ENCODE results near the gene CYTH4. TPM values are rescaled to one million over a fixed set of nuclear protein-coding genes. Genes with fewer than 3 reads are reported as not detected.

CYTH4 gene
- total RNA-seq, 2 donors from 2014 or later = 89.5 to 98.7 TPM

DNA sequence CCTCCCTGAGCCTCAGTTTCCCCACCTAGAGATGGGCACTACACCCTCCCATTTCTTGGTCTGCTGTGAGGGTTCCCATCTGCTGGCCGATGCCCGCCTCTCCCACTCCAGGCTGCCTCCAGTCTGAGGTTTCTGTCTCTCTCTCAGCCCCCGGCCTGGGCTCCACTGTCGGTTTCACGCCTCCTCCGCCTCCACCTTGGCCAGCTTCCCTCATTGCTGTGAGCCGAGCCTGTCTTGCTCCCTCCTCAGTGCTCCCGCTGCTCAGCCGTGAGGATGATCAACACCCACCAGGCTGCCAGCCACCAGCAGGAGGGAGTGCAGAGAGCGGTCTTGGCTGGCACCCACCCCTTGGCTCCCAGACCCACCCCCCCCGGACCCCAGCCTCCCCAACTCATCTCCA, 61.0 kb downstream of the CYTH4 start:
- H3K9me3 ChIP-seq (ENCODE audit: control insufficient read depth, low read length, poor library complexity, severe bottlenecking) = no peaks in the 10 kb centered on the region
- H3K36me3 Mint-ChIP-seq (ENCODE audit: low read depth) = no peaks in the 10 kb centered on the region
- peaks cover 41% of the 10 kb centered on the region for H3K27me3 Mint-ChIP-seq
- ATAC-seq = no peak
- no peak overlapping the region for H3K27ac Mint-ChIP-seq
- H3K4me1 Mint-ChIP-seq = peaks cover 10% of the 10 kb centered on the region
- no peak for DNase-seq
- no peak overlapping the region for H3K4me3 Mint-ChIP-seq

DNA sequence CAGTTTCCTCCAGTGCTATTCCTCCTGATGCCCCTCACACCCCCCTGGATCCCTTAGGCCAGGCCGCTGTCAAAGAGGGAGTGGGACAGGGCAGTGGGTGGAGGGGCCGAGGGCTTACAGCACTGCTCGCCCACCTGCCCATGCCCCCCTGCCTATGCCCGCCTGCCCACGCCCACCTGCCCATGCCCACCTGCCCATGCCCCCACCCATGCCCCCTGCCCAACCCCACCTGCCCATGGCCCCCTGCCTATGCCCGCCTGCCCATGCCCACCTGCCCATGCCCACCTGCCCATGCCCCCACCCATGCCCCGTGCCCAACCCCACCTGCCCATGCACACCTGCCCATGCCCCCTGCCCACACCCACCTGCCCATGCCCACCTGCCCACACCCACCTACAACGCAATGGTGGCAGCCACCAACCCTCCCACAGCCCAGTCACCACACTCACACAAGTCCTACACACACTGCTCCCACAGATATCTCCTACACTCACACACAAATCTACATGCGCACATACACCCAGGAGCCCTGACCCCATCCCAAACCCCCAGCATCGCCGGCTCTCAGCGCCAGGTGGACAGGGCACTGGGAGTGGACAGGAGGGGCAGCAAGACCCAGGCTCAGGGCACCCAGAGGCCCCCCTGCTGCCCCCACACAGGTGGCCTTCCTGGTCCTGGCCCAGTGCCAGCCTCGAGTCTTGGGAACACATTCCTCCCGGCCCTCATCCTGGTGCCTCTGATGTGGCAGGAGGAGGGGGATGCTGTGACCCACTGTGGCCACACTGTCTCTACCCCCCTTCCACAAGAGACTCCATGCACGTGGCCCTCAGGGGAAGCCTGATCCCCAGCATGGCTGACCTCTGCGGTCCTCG, 61.8 kb downstream of the CYTH4 start:
- no peak for ATAC-seq
- H3K4me3 Mint-ChIP-seq = no peak overlapping the region
- no peak for DNase-seq

DNA sequence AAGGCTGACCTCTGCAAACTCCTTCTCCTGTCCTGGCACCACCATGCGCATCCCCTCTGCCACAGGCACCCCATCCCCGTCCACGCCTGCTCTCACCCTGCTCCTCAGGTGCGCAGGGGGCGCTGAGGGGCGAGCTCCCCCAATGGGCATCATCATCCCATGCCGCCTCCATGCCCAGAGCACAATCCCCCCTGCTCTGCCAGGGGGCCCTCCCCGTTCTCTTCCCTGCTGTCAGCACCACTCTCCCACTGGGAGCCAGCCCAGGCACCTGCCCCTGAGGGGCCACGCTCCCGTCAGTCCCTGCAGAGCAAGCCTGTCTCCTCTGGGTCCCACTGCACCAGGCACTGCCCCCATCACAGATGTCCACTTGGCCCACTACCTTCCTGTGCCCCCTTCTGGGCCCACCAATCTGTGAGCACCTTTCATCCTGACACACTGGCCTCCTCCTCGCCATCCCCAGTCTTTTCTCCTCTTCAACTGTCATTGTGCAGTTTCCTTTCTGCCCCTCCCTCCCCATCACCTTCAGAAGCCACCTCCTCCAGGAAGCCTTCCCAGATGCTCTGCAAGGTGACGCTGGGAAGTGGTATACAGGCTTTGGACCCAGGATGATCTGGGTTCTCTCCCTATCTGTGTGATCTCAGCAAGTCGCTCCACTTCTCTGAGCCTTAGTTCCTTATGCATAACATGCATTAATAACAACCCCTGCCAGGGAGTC, 62.6 kb downstream of the CYTH4 start:
- H3K4me3 Mint-ChIP-seq = no peak overlapping the region
- H3K4me1 Mint-ChIP-seq = peaks cover 9% of the 10 kb centered on the region
- no peak overlapping the region for H3K27ac Mint-ChIP-seq
- H3K9me3 ChIP-seq (ENCODE audit: control insufficient read depth, low read length, poor library complexity, severe bottlenecking) = no peaks in the 10 kb centered on the region
- ATAC-seq (no peak), DNase-seq (no peak)
- peaks cover 31% of the 10 kb centered on the region for H3K27me3 Mint-ChIP-seq
- no peaks in the 10 kb centered on the region for H3K36me3 Mint-ChIP-seq (ENCODE audit: low read depth)

More for the DNA sequence above, 61.8 kb downstream of the CYTH4 start:
- Mint-ChIP-seq H3K27me3 (peaks cover 34% of the 10 kb centered on the region), H3K36me3 (ENCODE audit: low read depth) (no peaks in the 10 kb centered on the region), H3K27ac (no peak overlapping the region), H3K4me1 (peaks cover 9% of the 10 kb centered on the region)
- H3K9me3 ChIP-seq (ENCODE audit: control insufficient read depth, low read length, poor library complexity, severe bottlenecking) = no peaks in the 10 kb centered on the region

GRCh38 chr22:37345863-37346504, 63.7 kb downstream of the CYTH4 start:
- H3K9me3 ChIP-seq (ENCODE audit: control insufficient read depth, low read length, poor library complexity, severe bottlenecking) = no peaks in the 10 kb centered on the region
- H3K27me3 Mint-ChIP-seq = peaks cover 32% of the 10 kb centered on the region
- no peaks in the 10 kb centered on the region for H3K36me3 Mint-ChIP-seq (ENCODE audit: low read depth)
- H3K4me3 Mint-ChIP-seq = no peak overlapping the region
- no peak for ATAC-seq
- no peak for DNase-seq
- H3K27ac Mint-ChIP-seq = no peak overlapping the region
- peaks cover 9% of the 10 kb centered on the region for H3K4me1 Mint-ChIP-seq

DNA sequence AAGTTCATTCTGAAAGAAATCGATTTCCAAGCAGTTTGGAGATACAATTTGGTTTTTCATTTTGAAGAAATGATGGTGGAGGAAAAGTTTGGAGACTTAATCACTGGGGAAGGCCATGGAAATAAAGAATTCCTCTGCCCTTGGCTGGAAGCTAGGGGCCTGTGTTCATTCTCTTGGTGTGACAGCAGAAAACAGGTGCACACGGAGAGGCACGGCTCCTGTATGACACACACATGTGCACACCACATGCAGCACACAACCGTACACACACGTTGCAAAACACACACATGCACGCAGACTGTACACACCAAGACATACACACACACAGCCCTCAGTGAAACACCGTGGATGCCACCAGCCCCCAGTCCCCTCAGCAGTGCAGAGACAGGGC, 64.2 kb downstream of the CYTH4 start:
- H3K4me3 Mint-ChIP-seq = no peak overlapping the region
- H3K27me3 Mint-ChIP-seq = peaks cover 37% of the 10 kb centered on the region
- DNase-seq (no peak), ATAC-seq (no peak)
- peaks cover 9% of the 10 kb centered on the region for H3K4me1 Mint-ChIP-seq
- H3K9me3 ChIP-seq (ENCODE audit: control insufficient read depth, low read length, poor library complexity, severe bottlenecking) = no peaks in the 10 kb centered on the region
- no peak overlapping the region for H3K27ac Mint-ChIP-seq
- no peaks in the 10 kb centered on the region for H3K36me3 Mint-ChIP-seq (ENCODE audit: low read depth)

GRCh38 chr22:37349043-37349814, 66.9 kb downstream of the CYTH4 start:
- Mint-ChIP-seq H3K4me1 (peaks cover 9% of the 10 kb centered on the region), H3K27ac (no peak overlapping the region), H3K27me3 (peaks cover 42% of the 10 kb centered on the region), H3K4me3 (no peak overlapping the region), H3K36me3 (ENCODE audit: low read depth) (no peaks in the 10 kb centered on the region)
- DNase-seq (no peak), ATAC-seq (no peak)
- H3K9me3 ChIP-seq (ENCODE audit: control insufficient read depth, low read length, poor library complexity, severe bottlenecking) = no peaks in the 10 kb centered on the region

GRCh38 chr22:37351232-37351631, 68.9 kb downstream of the CYTH4 start:
- H3K4me3 Mint-ChIP-seq = no peak overlapping the region
- H3K4me1 Mint-ChIP-seq = peaks cover 3% of the 10 kb centered on the region
- no peaks in the 10 kb centered on the region for H3K9me3 ChIP-seq (ENCODE audit: control insufficient read depth, low read length, poor library complexity, severe bottlenecking)
- no peaks in the 10 kb centered on the region for H3K36me3 Mint-ChIP-seq (ENCODE audit: low read depth)
- H3K27ac Mint-ChIP-seq = no peak overlapping the region
- H3K27me3 Mint-ChIP-seq = peaks cover 34% of the 10 kb centered on the region
- ATAC-seq = no peak
- DNase-seq = no peak

DNA sequence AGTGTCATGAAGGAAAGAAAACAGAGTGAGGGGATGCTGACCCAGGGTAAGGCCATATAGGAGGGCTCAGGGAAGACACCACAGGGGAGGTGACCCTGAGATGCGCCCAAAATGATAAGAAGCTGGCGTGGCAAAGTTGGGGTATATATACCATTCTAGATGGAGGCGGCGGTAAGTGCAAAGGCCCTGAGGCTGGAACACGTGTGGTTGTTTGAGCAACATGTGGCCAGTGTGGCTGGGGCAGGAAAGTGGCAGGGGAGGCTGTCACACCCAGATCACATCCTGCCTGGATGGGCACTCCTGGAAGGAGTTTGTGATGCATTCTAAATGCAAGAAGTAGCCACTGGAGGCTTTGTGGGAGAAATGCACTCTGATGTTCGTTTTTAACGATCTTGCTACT, 70.2 kb downstream of the CYTH4 start:
- H3K4me3 Mint-ChIP-seq = no peak overlapping the region
- H3K9me3 ChIP-seq (ENCODE audit: control insufficient read depth, low read length, poor library complexity, severe bottlenecking) = no peaks in the 10 kb centered on the region
- no peak for ATAC-seq
- peaks cover 3% of the 10 kb centered on the region for H3K4me1 Mint-ChIP-seq
- DNase-seq = no peak
- no peaks in the 10 kb centered on the region for H3K36me3 Mint-ChIP-seq (ENCODE audit: low read depth)
- peaks cover 28% of the 10 kb centered on the region for H3K27me3 Mint-ChIP-seq
- H3K27ac Mint-ChIP-seq = peak overlapping the region; percentile 45

GRCh38 chr22:37353839-37354238, 71.5 kb downstream of the CYTH4 start:
- DNase-seq (no peak), ATAC-seq (no peak)
- peaks cover 28% of the 10 kb centered on the region for H3K27me3 Mint-ChIP-seq
- no peaks in the 10 kb centered on the region for H3K36me3 Mint-ChIP-seq (ENCODE audit: low read depth)
- peak overlapping the region; percentile 1 for H3K27ac Mint-ChIP-seq
- no peak overlapping the region for H3K4me3 Mint-ChIP-seq
- H3K9me3 ChIP-seq (ENCODE audit: control insufficient read depth, low read length, poor library complexity, severe bottlenecking) = no peaks in the 10 kb centered on the region
- no peaks in the 10 kb centered on the region for H3K4me1 Mint-ChIP-seq

DNA sequence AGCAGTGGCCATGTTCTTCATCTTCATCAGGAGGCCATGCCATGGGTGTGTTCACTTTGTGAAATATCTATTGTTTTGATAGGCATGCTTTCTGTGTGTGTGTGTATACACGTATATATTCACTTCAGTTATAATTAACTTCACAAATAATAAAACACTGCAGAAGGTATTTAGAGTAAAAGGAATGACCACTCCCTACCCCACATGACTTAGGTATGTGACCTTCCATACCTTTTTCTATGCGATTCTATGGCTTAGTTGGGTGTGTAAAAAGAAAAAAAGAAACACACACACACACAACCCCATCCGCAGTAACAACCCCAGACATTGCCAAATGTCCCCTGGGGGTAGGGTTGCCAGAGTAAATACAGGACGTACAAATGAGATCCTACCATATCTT, 72.0 kb downstream of the CYTH4 start:
- peaks cover 28% of the 10 kb centered on the region for H3K27me3 Mint-ChIP-seq
- H3K27ac Mint-ChIP-seq = no peak overlapping the region
- no peak overlapping the region for H3K4me3 Mint-ChIP-seq
- DNase-seq (no peak), ATAC-seq (no peak)
- H3K36me3 Mint-ChIP-seq (ENCODE audit: low read depth) = no peaks in the 10 kb centered on the region
- no peaks in the 10 kb centered on the region for H3K9me3 ChIP-seq (ENCODE audit: control insufficient read depth, low read length, poor library complexity, severe bottlenecking)
- H3K4me1 Mint-ChIP-seq = no peaks in the 10 kb centered on the region

- Mint-ChIP-seq H3K36me3 (ENCODE audit: low read depth) (no peaks in the 10 kb centered on the region), H3K4me1 (no peaks in the 10 kb centered on the region), H3K27me3 (peaks cover 28% of the 10 kb centered on the region), H3K27ac (no peak overlapping the region), H3K4me3 (no peak overlapping the region)
- no peak for ATAC-seq
- H3K9me3 ChIP-seq (ENCODE audit: control insufficient read depth, low read length, poor library complexity, severe bottlenecking) = no peaks in the 10 kb centered on the region
- no peak for DNase-seq
These were observed 72.4 kb downstream of the CYTH4 start for GRCh38 chr22:37354670-37355069.

DNA sequence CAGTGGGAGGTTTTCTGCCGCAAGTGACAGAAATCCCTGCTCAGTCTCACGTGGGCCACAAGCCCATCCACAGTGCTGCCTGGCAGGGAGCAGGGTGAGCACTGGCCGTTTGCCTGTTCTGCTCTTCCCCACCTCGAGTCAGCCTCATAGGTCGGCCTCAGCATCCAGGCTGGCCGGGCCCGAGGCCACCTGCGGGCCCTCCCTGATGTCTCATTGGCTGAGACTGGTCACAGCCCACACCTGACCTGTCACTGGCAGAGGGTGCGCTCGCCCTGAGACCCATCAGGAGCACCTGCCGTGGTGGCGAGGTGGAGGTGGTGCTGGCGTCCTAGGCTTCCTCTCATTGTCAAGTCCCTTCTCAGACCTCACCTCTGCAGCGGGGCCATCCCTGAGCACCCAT, 72.9 kb downstream of the CYTH4 start:
- H3K9me3 ChIP-seq (ENCODE audit: control insufficient read depth, low read length, poor library complexity, severe bottlenecking) = no peaks in the 10 kb centered on the region

DNA sequence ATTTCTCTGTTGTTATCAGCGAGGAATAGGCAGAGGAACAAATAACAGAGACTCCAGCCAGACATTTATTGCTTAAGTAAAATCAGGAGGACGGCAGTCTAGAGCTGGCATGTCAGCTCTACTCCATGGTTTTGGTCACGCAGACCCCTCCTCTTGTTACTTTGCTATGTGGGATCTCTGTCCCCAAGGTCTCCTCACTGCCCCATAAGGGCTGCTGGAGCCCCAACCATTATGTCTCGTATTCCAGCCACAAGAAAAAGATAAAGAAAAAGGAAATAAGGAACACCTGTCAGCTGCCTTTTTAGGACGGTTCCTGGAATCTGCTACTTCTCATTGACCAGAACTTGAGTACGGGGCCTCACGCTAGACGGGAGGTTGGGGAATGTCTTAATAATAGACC, 74.6 kb downstream of the CYTH4 start:
- Mint-ChIP-seq H3K27me3 (peaks cover 23% of the 10 kb centered on the region), H3K4me1 (peaks cover 7% of the 10 kb centered on the region)

More for the DNA sequence above, 72.9 kb downstream of the CYTH4 start:
- H3K36me3 Mint-ChIP-seq (ENCODE audit: low read depth) = no peaks in the 10 kb centered on the region
- H3K27ac Mint-ChIP-seq = peak overlapping the region; percentile 3
- peaks cover 28% of the 10 kb centered on the region for H3K27me3 Mint-ChIP-seq
- no peak for DNase-seq
- no peaks in the 10 kb centered on the region for H3K4me1 Mint-ChIP-seq
- no peak overlapping the region for H3K4me3 Mint-ChIP-seq
- no peak for ATAC-seq

More for the DNA sequence above, 74.6 kb downstream of the CYTH4 start:
- Mint-ChIP-seq H3K36me3 (ENCODE audit: low read depth) (no peaks in the 10 kb centered on the region), H3K27ac (no peak overlapping the region), H3K4me3 (no peak overlapping the region)
- DNase-seq (no peak), ATAC-seq (no peak)
- H3K9me3 ChIP-seq (ENCODE audit: control insufficient read depth, low read length, poor library complexity, severe bottlenecking) = no peaks in the 10 kb centered on the region

Data from T-helper 17 cell (primary cell).